Stimulated activated CD8-positive, alpha-beta memory T cell treated with anti-CD3 and anti-CD28 coated beads, Interleukin-15, amount 100 ng/mL, for 48 hours (primary cell): ENCODE results near the gene KRTAP5-6.
A peak's percentile ranks its signal among the peaks of the same experiment; 100 is the strongest.

Source experiments
- DNase-seq, 2 donors: peaks; one replicate each; pipeline ENCODE4 v3.0.0-alpha.2; 2020; ENCODE audit warnings: low read depth in 2 of 2

The KRTAP5-6 gene, protein sequence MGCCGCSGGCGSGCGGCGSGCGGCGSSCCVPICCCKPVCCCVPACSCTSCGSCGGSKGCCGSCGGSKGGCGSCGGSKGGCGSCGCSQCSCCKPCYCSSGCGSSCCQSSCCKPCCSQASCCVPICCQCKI

DNA sequence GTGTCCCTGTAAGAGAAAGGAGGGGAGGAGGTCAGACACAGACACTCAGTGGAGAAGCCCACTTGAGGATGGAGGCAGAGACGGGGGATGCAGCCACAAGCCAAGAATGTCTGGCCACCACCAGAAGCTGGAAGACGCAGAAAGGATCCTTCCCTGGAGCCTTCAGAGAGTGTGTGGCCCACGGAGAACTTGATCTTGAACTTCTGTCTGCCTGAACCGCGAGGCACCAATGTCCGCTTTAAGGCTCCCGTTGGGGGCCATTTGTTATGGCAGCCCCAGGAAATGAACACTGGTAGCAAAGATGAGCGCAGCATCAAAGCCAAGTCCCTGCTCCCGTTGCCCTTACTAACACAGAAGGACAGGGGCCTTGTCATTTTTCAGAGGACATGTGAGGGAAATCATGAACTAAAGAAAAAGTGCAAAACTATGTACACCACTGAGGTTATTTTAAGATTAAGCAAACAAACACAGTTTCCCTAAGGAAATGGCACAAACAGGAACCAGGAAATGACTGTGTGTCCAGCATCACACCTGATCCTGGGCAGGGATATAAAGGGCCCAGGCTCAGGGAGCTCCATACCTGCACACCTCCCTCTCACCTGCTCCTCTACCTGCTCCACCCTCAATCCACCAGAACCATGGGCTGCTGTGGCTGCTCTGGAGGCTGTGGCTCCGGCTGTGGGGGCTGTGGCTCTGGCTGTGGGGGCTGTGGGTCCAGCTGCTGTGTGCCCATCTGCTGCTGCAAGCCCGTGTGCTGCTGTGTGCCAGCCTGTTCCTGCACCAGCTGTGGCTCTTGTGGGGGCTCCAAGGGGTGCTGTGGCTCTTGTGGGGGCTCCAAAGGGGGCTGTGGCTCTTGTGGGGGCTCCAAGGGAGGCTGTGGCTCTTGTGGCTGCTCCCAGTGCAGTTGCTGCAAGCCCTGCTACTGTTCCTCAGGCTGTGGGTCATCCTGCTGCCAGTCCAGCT lies at the start of gene KRTAP5-6:
Gene KRTAP5-6 (plus strand): TSS at position 588 of the 963 bp plus-strand sequence. CDS start 51 bp downstream, at position 639.
- DNase-seq: no peak

DNA sequence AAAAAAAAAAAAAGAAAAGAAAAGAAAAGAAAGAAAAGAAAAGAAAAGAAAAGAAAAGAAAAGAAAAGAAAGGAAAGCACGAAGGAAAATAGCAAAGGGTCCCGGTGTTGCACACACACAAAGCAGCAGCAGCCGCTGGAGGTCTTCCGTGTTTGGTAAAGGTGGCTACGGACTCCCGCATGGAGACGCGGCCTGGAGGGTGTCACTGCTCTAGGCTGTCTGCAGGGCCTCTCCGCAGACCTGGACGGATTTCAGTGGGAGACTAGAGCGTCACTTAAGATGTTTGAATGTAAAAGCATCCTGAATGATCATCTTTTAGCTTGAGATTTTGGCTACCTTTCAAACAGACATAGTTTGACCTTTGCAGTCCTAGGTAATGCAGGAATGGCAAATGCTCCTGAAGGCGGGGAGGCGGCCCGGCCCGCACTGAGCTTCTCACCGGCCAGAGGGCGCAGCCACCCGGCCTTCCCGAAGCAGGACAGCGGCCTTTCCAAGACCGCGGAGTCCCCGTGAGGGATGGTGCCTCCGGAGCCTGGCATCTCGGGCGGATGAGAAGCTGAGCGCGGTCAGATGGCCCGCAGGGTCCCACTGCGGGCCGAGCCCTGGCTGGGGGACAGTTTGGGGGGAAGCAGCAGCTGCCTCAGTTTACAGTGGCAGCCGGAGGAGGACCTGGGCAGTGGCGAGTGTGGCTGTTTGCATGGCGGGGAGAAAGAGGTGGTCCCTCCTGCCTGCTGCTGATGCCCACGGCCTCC lies 48.9 kb upstream of the KRTAP5-6 start:
- no peak for DNase-seq

DNA sequence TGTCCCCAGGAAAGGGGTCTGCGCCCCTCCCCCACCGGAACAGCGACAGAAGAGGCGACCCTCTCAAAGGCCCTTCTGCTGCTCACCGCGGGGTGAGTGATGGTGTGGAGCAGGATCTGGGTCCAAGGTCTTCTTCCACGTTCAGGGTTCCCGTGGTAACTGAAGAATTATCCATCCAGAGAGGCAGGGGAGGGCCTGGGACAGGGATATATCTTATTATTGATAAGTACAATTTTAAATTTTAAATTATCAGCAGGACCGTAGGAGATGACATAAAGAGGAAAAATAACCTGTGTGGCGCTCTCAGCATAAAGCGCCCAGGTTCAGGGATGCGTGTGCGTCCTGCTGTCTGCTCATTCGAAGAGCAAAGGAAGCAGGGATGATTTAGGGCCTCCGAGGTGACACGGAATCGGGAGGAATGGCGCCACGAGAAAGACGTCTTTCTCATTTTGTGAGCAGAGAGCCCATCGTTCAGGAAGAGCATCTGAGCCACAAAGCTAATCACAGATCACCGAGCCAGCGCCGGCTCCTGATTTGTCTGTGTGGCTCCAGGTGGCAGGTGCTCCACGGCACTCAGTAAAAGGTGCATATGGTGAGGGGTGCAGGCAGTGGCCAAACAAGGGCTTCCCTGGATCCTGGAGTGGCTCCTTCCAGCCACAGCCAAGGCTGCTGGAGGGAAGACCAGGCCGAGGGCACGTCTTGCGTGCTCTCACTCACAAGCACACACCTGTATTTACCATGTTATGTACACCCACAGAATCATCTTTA lies 48.2 kb upstream of the KRTAP5-6 start:
- no peak for DNase-seq

DNA sequence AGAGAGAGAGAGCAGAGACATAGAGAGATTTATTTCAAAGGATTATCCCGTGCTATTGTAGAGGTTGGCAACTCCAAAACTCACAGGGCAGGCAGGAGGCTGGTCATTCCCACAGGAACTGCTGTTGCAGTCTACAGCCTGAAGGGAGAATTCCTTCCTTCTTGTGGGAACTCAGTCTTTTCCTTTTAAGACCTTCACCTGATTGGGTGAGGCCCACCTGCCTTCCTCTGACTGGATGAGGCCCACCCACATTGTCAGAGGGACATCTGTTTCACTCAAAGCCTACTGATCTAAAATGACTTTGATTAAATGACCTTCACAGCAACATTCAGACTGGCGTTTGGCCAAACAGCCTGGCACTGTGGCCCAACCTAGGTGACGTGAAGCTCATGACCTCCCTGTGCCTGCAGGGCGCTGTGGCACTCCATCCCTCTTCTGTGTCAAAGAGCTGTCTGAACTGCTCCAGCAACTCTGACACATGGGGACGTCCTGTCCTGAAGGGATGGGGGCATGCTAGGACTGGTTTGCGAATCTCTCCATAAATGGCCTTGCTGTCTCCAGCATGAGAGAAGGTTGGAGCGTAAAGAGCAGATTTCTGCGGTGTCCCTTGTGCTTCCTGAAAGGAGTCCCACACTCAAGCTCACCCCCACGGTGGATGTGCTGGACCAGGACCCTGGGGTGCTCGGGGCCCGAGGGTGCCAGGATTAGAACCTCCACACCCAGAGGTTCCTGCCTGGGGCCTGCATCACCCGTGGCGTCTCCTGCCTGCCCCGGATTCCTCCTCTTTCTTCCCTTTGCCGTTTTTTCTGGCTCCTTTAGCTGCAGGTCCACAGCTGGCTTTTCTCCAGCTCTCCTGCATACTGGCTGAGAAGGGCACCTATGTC lies 46.7 kb upstream of the KRTAP5-6 start:
- DNase-seq: no peak

DNA sequence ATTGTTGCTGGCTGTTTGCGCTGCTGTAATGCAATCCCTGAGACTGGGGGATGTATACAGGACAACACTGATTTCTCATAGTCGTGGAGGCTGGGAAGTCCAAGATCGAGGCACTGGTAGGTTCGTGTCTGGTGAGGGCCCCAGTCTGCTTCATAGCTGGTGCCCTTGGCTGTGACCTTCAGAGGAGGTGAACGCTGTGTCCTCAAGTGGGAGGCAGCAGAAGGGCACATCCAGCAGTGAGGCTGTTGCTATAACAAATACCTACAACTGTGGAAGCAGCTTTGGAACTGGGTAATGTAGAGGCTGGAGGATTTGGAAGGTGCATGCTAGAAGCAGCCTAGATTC lies 46.1 kb upstream of the KRTAP5-6 start:
- no peak for DNase-seq

DNA sequence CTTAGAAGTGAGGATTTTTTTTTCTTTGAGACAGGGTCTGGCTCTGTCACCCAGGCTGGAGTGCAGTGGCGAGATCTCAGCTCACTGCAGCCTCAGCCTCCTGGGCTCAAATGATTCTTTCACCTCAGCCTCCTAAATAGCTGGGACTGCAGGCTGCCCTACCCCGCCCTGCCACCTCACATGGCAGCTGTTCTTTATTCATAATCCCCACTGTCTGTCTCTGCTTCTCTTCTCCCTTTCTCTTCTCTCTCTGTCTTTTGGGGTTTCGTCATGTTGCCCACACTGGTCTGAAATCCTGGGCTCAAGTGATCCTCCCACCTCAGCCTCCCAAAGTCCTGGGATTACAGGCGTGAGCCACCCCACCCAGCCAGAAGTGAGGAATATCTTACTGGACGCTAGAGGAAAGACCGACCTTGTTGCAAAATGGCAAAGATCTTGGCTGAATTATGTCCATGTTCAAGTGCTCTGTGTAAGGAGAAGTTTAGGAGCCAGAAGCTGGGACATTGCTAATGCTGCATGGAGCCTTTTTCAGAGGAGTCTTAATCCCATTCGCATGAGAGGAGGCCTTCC lies 45.5 kb upstream of the KRTAP5-6 start:
- DNase-seq: no peak

DNA sequence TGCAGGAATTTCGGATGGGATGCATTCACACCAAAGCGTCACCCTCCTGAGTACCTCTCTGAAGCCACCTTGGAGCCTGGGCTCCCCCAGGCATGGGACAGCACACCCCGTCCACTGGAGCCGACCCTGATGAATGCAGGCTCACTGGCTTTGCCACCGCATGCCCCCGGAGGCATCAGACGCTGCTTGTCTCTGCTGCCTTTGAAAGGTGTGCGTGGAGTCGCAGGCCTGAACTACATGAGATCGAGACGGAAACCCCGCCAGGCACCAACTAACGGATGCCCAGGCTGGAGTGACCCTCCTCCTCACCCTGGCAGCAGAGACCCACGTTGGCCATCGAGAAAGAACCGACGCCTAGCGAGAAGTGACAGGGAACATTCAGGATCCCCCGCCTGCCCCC lies 45.0 kb upstream of the KRTAP5-6 start:
- DNase-seq: no peak

DNA sequence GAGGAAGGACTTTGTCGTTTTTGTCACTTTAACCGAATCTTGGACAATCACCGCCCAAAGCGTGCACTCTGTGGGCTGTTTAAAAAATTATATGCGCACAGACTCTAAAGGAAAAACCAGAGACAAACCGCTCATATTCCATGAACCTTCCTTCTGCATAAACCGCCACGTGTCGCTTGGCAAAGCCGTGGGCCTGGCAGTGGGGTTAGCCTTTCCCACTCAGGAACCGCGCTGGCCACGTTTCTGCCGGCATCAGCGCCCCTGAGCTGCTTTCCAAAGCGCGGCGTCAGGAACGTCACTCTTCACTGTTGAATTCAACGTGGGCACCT lies 44.6 kb upstream of the KRTAP5-6 start:
- DNase-seq: no peak

DNA sequence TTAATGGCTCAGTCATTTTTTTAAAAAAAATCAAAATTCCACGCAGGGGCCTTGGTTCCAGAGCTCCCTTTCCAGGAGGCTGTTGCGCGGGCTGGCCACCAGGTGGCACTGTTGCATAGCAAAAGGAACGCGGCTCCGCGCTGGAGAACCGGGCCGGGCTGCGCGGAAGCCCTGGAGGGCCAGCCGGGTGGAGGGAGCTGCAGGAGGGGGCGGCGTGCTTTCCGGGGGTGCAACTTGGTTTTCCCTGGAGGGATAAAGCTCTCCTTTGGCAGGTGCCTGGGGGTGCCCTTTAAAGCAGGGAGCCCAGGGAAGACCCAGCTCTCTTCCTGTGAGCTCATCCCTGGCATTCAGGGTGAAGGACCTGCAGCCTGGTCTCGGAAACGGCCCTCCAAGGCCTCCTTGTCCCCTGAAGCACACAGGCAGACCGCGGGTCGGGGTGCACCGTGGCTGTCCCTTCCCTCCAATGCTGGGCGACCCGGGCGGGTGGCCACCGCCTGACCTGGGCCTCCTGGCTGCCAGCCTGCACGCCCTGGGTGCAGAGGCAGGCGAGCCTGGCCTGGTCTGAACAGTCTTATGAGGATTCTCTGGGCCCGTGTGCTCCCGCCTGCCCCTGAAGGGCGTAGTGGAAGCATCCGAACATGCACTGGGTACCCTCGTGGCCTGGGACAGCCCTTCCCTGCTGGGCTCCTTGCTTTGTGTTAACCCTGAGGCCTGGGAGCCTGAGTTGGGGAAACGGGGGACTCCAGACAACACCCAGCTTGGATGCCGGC lies 44.0 kb upstream of the KRTAP5-6 start:
- DNase-seq: peak; percentile 51

DNA sequence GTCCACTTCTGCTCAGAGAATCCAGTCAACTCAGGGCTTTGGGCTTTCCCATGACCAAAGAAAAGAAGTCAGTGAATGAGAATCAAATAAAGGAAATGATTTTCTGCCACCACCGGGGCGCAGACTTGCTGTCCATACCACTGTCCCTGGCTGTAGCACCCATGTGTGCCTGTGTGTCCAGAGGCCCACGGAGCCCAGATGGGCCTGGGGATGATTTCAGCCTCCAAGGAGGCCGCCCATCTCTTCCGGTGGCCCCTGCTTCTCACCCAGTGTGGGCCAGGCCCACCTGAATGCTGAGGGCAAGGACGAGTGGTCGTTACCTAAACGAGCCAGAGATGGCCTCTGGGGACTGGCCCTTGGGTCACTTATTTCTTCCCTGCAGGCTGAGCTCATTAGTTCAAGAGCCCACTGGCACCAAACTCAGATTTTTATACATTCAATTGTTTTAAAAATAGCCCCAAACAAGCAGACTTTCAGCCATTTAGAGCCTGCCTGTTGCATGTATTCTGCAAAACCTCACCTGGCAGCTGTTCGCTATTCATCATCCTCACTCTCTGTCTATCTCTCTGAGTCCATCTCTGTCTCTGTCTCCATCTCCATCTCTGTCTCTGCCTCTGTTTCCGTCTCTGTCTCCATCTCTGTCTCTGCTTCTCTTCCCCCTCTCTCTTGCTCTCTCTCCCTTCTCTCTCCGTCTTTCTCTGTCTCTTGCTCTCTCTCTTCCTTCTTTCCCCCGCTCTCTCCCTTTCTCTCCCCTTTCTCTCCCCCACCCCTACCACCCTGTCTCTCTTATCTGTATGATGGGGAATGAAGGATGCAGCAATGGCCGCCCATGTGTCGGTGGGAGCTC lies 43.2 kb upstream of the KRTAP5-6 start:
- no peak for DNase-seq

DNA sequence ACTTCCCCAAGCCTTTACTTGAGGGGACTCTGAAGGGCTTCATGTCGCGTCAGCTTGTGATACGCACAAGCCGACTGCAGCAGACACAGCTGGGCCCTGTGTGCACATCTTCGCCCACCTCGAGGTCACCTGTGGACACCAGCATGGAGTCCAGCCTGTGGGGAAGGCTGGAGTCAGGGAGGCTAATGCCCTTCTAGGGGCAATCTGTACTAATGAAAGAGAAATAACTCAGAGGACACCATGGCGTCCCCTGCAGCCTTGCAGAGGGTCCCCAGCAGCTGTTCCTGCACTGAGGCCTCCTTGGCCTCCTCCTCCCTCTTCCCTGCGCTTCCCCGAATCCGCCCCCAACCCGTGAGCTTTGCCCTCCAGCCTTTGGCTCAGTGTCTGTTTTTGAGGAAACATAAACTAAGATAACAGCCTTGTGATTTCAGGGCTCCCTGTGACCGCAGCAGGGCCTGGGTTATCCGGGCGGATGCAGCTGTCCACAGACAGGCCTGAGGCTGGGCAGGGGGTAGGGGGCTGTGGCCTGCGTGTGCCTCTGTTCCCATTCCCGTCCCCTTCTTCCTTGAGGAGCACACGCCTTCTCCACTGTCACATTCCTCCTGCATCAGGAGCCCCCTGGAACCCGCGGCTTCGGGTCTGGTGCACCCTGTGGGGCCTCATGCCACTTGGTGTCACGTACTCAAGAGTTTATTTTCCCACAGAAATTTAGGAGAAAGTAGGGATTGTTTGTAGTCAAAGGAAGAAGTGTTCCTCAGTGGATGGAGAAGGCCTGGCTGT lies 42.4 kb upstream of the KRTAP5-6 start:
- no peak for DNase-seq

DNA sequence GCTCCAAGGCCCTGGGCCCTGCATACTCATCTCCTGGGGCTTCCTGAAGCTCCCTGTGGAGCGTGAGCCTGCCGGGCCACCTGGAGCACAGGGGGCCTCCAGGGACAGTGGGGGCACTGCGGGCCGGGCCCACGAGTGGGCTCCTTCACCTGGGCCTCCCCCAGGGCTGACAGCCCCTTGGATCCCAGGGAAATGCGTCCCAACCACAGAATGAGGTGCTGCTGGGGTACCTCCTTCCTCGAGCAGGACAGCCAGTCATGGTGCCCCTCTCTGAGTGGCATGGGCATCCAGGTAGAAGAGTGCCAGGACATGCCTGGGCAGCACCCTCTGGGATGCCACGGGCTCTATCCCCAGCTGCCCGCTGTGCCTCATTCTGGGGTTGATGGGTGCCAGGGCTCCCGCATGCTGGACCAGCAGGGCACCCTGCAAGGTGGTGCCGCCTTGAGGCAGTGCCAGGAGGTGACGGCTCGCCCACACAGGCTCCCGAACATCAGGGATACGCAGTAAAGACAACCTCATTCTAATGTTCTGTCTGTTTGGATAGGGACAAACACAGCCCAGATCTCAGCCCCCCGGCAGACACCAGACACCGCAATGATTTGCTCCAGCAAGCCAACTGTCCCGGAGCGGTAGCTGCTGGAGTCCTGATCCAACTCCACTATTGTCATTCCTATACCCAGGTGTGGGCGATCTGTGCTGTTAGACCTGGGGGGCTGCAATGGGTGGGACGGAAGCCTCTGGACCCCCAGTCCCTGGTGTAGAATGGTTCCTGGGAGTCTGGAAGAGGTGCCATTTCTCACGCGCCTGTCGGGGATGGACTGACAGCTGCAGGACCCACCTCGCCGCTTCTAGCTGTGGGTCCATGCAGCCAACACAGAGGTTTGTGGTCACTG lies 41.6 kb upstream of the KRTAP5-6 start:
- DNase-seq: no peak

DNA sequence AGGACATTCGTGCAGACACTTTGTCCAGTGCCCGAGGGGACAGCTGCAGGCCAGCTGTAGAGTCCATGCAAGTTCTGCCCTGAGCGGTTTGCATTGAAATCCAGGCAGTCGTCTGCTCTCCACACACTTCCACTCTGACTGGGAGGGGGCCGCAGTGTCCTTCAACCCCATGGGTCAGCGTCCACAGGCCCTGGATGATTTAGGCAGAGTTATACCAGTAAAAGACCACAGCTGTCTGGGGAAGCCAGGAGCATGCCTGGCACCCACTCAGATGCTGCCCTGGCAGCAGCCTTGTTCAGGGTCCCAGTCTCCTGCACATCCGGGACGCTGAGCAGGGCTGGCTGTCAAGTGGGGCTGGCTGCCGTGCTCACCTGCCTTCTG lies 40.9 kb upstream of the KRTAP5-6 start:
- DNase-seq: no peak

DNA sequence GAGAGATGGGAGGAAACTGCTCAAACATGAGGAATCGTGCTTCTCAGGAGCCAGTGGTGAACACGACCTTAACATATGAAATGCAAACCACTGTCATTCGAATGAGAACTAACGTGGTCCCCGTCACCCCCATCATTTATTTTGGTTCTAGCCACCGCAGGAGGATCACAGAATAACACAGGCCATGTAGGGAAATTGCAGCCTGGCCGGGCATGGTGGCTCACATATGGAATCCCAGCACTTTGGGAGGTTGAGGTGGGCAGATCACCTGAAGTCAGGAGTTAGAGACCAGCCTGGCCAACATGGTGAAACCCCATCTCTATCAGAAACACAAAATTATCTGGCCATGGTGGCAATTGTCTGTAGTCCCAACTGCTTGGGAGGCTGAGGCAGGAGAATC lies 40.3 kb upstream of the KRTAP5-6 start:
- DNase-seq: no peak

DNA sequence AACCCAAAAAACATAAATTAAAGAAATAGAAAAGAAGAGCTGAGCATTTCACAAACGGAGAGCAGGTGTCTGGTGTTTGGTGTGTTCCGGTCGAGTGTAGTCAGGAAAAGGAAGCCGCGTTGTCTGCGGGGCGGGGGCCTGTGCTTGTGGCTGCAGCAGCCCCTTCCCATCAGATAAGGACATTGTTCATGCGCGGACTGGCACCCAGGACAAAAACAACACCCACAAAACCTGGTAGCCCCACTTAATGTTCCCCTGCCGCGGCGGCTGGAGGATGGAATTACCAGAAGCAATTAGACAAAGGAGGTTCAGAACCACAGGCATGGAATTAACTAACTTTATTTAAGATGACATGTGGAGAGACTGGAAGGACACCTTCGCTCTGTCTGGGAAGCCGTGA lies 37.5 kb upstream of the KRTAP5-6 start:
- DNase-seq: no peak

DNA sequence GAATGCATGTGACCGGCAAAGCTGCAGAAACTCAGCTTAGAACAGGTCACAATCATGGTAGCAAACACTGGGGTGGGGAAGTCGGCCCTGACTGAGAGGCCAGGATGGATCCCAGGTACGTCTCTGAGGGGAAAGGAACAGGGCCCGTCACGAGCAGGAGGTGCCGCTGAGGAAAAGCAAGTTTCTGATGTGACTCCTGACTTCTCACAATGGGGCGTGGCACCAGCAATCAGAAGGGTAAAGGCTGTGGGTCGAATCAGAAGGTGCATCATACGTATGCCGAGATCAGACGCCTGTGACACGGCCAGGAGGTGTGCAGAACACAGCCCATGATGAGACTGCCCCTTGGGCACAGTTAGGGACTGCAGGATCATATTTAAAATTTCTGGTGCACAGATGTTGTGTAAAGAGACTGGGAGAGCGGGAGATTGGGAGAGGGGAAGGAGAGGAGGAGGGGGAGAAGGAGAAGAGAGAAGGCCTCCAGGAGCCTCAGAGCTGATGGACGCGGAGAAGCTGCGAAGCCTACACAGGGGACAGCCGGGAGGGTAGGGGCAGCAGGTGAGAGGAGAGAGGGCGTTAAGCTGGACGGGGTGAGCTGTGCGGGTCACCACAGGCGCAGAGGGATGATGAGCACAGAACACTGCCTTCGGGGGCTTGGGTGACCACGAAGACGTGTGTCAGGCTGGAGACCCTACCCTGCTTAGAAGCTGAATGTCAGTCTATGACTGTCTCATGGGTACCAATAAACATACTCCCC lies 36.7 kb upstream of the KRTAP5-6 start:
- DNase-seq: no peak
